Raji (cell line): ENCODE measurements around the gene RAPGEF6.

Source experiments
- POLR2A ChIP-seq: IDR thresholded peaks from 2 replicates; pipeline ENCODE4 v1.6.1; 2011; ENCODE audit warnings: low read depth, low read length, control low read depth; ENCODE audit not compliant: insufficient read depth

RAPGEF6 gene

DNA sequence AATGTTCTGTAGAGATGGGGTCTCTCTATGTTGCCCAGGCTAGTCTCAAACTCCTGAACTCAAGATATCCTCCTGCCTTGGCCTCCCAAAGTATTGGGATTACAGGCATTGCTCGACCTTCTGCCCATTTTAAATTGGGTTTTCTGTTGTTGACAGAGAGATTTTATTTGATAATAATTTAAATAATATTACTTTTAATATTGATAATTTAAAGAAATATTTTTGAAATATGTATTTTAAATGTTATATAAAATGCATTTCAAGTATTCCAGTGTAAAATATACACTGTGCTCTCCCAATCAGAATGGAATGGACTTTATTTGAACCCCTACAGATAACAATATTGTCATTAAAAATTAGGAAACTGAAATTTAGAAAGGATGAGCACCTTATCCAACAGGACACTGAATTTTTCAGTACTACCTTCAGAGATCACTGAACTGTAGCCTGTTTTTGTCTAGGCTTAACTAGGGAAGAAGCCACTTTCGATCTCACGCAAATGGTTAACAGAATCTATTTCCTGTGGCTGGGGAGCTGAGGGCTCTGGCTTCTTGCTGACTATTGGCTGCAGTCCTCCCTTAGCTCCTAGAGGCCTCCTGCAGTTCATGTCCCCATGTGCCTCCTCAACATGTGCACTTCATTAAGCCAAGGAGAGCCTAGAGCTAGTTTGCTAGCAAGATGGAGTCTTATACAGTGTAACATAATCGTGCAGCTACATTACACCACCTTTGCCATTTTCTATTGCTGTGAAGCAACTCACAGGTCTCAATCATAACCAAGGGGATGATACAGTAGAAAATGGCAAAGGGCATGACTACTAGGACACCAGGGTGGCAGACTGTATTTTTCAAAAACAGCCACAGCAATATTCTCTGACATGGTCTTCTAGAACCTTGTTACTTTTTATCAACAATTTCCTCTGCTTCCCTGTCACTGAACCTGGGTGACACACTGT lies 221.1 kb downstream of the RAPGEF6 start:
- TF ChIP-seq POLR2A = no peak

DNA sequence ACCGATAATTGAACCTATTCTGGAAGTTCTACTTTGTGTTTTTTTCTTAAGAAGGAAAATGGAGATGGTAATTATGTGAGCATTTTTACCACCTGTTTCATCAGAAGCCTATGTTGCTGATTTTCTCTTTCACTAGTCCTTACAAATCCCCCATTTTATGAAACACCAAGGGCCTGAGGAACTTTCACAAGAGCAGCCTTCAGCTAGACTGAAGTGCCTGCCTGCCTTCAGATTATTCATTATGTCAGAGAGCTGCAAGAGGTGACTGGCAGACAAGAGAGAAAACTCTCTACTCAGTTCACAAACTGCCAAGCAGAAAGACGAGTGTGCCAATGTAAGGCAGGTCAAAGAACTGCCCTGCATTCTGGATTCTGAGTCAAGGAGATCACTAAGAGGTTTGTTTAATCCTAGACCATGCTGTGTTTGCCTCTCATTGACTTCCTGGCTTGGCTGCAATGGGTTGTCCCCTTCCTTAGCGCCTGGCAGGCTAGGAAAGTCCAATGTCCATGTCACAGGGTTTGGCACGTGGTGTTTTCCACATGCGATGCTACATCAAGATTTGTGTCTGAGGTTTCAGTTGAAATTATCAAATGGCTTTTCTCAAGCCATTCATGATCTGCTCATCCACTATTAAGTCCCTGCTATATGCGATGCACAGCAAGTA lies 227.9 kb downstream of the RAPGEF6 start:
- TF ChIP-seq POLR2A = no peak

DNA sequence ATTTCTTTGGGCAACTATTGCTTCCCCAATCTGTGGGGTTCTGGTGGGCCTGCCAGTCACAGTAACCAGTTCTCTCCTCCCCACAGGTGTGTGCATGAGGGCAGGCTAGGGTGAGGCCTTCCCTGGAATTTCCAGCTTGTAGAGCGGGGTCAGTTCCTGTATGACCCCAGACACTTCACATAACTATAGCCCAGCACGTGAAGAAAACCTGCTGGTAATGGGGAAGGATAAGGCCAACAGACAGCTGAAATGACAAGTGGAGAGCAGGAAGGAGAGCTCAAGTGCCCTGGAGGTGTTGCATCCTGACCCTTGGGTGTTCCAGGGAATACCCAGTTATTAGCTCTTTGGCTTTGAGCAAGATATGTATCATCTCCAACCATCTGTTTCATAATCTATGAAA lies 229.0 kb downstream of the RAPGEF6 start:
- no peak for TF ChIP-seq POLR2A

DNA sequence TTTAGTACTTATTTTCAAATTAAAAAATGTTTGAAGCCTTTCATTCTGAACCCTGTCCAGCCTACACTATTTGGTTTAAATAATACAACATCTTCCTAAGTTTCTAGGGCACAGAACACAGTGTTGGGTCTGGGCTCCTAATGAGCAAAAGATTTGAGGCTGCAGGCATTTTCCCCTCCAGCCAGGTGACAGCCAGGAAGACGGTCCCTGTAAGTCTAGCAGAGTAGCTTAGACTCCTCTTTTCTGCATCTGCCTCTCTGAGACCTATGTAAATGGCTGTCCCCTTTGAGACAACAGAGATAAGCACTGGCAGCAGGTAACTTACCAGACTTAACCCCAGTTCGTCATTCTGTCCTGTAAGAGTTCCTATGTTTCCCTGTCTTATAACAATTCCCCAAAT lies 229.4 kb downstream of the RAPGEF6 start:
- TF ChIP-seq POLR2A = no peak

DNA sequence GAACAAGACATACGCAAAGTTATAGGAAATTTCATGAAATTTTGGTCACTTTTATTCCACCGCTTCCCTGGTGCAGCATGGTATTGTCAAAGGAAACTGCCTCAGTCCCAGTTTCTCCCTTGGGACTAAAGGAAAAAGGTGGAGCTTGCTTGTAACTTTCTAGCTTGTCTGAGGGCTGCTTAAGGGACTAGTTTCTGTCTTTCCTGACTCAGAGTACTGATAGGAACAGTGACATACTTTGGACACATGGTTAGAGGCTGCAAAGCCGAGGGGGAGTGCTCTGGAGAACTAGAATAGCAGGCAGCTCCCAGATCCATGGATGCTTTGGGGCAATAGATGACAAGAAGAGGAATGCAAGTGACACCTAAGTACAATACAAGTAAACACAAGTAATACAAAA lies 234.4 kb downstream of the RAPGEF6 start:
- TF ChIP-seq POLR2A = no peak

DNA sequence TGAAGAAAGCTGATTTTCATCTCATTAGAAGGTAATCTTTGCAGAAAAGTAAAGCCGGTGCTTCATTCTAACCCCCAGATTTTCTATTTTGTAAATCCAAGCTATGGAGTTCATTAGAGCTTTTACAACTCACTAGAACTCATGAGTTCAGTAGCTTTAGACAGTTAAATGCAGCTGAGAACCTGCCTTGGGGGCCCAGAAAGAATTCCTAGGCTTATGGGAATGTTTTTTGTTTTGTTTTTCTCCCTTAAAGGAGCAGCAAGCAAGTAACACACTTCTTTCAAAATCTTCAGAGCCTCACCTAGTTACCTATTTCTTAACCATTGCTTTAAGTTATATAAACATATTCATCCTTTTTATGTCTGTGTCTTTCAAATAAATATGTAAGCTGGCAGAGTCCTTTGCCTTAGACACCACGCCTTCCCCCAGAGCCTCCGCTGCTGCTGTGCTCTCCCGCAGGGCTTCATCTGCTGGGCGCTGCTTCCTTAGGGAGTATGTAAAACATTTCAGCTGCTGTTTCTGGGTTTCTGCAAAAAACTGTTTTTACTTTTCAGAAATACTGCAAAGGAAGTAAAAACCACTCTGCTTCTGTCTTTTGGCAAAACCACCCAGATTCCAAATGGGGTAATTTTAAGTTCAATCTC lies 238.3 kb downstream of the RAPGEF6 start:
- no peak for TF ChIP-seq POLR2A

DNA sequence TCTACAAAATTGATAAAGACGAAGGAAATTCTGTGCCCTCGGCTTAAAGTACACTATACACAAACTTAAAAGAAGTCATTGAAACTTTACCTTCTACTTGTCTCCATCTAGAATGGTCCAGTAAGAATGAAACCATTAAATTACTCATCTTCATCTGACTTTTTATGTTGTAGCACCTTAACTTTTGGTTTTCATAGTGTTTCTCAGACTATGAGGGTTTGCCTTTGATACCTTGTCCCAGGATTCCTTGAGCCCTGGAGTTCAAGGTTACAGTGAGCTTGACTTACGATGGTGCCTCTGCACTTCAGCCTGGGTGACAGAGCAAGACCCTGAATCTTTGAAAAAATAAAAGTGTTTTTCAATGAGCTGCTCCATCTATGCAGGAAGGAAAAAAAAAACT lies 239.0 kb downstream of the RAPGEF6 start:
- TF ChIP-seq POLR2A = no peak

DNA sequence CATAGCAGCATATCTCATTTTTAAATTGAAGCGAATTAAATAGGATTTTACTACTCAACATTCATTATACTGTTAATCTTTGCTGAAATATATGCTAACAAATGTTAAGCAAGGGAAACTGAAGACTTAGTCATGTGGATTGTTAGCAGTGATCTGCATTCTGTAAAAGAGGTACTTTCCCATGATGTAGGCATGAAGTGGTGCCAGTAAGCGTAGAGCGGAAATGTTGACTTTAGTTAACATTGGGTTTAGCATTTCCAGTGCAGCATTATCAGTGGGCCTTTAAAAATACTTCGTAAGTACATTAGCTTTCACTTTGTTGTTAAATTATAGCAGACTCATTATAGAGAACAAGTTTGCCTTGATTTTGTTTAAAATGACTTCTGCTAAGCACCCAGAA lies 240.9 kb downstream of the RAPGEF6 start:
- TF ChIP-seq POLR2A = no peak

DNA sequence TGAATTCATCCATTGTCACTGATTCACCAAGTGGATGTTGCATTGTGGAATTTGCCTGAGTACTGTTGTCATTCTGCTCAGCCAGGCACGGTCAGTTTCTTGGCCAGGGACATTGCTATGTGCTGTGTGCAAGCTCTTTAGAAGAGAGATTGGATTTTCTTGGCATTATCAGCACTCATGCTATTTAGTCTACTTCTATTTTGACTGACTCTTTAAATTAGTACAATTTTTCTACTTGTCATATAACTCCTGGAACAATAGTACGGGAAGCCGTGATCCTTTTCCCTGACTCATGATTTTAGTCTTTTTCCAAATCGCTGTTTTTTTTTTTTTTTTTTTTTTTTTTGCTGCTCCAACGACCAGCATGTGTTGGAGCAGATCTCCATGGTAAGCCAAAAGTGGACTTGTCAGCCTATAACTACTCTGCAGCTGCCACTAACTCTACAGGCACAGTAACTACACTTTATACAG lies 241.5 kb downstream of the RAPGEF6 start:
- TF ChIP-seq POLR2A = no peak

DNA sequence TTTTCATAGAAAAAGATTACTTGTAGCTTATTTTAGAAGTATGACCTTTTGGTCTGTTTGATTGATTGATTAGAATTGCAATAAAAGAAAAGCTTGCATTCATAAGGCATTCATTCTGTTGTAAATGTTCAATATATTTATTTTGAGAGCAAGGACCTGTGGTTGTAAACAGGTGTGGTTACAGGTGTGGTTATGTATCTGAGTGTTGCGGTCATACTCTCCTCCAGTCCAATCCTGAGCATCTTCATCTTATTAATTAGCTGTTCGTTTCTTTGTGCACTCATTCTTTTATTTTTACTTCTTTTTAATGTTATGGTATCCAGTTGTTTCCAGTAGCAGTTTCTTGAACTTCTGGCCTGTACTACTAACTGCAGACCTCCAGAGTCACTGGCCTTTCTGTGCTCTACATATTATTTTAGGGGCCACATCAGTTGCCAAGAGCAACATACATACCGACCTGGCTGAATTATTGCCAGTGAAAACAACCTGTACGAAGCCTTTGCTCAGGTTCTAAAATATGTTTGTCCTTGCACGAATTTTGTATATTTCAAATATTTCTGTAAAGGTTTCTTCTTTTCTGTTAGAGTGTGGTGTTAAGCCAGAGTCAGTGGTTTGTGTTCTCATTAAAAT lies 242.4 kb downstream of the RAPGEF6 start:
- no peak for TF ChIP-seq POLR2A

DNA sequence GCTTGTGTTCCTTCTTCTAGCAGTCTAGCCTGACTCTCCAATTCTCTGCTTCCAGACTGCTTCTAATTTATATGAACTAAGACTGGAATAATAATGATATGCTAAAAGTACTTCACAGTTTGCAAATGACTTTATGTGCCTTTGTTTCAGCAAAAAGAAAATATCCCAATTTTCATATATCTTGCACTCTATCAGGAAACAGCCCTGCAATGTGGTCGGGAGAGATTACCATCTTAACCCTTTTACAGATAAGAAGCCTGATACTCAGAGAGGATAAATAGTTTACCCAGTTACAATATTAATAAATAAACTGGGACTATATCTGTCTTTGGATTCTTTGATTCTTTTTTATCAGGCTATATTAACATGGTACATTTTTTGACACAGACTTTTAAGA lies 245.2 kb downstream of the RAPGEF6 start:
- TF ChIP-seq POLR2A = no peak

DNA sequence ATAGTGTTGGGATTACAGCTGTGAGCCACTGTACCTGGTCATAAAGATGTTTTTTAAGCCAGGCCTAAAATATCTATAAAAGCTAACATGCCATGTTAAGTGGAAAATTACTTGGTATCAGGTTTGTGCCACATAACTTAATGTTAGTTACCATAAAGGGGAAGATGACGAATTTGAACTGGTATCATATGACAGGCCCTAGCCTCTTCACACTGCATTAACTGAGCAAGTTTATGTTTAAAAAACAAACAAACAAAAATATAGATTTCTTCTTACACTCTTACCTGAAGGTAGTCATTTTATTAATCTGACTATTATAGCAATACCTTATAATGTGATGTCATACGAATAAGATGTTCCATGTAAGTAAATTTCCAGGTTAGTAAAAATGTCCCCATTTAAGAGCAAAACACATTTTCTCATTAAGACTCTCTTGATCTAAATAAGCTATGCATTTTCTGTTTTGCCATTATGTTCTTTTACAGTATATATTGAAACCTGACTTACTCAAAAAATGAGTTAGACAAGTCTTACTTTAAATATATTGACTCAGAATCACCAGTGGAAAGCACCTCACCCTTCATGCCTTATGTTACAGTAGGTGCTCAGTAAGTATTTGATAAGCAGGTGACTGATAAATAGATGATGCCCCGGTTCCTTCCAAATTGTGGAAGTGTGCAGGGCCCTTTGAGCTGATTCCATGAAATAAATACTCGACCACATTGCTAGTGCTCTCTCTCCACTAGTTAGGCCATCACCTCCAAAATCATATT lies 245.7 kb downstream of the RAPGEF6 start:
- no peak for TF ChIP-seq POLR2A

DNA sequence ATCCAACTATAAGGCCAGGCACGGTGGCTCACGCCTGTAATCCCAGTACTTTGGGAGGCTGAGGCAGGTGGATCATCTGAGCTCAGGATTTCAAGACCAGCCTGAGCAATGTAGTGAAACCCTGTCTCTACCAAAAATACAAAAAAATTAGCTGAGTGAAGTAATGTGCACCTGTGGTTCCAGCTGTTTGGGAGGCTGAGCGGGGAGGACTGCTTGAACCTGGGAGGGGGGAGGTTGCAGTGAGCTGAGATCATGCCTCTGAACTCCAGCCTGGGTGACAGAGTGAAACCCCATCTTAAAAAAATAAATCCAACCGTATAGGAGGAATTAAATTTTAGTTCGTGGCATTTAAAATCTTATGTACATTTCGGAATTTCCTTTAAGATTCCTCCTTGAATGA lies 247.8 kb downstream of the RAPGEF6 start:
- TF ChIP-seq POLR2A = no peak

DNA sequence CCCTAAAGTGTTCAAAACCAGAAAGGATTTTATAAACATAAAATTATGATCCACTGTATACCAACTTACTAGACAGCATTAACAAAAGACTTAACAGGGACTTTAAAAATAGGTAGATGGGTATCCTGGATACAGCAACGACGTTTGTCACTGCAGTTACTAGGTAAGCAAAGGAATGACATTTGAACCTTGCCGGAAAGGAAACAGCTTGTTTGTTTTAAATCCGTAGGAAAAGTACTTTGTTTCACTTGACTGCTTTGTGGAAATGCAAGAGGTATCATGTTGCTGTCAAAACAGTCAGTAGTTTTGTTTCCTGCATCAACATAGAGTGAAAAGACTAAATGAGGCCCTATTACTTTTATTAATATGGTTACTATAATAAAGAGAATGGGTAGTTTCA lies 248.2 kb downstream of the RAPGEF6 start:
- TF ChIP-seq POLR2A = no peak
